Tibial nerve (tissue), 4 donors: ENCODE data around the gene GZMB.

ENCODE experiments used
- EP300 ChIP-seq, 2 donors: sonication (generic); formaldehyde crosslinking; IDR thresholded peaks; one replicate each; pipeline ENCODE4 v1.6.1; 2017; ENCODE audit warnings: antibody characterized with exemption in 2 of 2, mild to moderate bottlenecking in 1 of 2
- POLR2A ChIP-seq, 2 donors: fragments of 450-650 bp; IDR thresholded peaks; one replicate each; pipeline ENCODE4 v1.6.1; 2017; ENCODE audit warnings: antibody characterized with exemption in 2 of 2, mild to moderate bottlenecking in 2 of 2, moderate library complexity in 2 of 2
- TF ChIP-seq, protein P1 (sequence below), 5 experiments: fragments of 200-600 bp in 3 of 5; fragments of 450-650 bp in 2 of 5; sonication (generic) in 3 of 5; IDR thresholded peaks; one replicate each; pipeline ENCODE4 v1.5.1; 2016 to 2019; ENCODE audit warnings: antibody characterized with exemption in 5 of 5, mild to moderate bottlenecking in 3 of 5, moderate library complexity in 2 of 5

- TF ChIP-seq, protein P1, sequence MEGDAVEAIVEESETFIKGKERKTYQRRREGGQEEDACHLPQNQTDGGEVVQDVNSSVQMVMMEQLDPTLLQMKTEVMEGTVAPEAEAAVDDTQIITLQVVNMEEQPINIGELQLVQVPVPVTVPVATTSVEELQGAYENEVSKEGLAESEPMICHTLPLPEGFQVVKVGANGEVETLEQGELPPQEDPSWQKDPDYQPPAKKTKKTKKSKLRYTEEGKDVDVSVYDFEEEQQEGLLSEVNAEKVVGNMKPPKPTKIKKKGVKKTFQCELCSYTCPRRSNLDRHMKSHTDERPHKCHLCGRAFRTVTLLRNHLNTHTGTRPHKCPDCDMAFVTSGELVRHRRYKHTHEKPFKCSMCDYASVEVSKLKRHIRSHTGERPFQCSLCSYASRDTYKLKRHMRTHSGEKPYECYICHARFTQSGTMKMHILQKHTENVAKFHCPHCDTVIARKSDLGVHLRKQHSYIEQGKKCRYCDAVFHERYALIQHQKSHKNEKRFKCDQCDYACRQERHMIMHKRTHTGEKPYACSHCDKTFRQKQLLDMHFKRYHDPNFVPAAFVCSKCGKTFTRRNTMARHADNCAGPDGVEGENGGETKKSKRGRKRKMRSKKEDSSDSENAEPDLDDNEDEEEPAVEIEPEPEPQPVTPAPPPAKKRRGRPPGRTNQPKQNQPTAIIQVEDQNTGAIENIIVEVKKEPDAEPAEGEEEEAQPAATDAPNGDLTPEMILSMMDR (IDR thresholded peaks at IDR 0.05) = no peak
- TF ChIP-seq POLR2A (IDR thresholded peaks at IDR 0.05) = no peak
- TF ChIP-seq EP300 (IDR thresholded peaks at IDR 0.05) = no peak
Measured at GRCh38 chr14:24607081-24607480, 26.9 kb downstream of the GZMB start.
